Activated T-helper 9 cell treated with anti-CD3 and anti-CD28 coated beads, Interleukin-2, amount 50 U/mL, for 16 hours (primary cell): ENCODE results near the gene EVI5.

Experiments used
- DNase-seq: peaks from one replicate; pipeline ENCODE4 v3.0.0-alpha.2; 2020; ENCODE audit warnings: low read depth

Gene EVI5

DNA sequence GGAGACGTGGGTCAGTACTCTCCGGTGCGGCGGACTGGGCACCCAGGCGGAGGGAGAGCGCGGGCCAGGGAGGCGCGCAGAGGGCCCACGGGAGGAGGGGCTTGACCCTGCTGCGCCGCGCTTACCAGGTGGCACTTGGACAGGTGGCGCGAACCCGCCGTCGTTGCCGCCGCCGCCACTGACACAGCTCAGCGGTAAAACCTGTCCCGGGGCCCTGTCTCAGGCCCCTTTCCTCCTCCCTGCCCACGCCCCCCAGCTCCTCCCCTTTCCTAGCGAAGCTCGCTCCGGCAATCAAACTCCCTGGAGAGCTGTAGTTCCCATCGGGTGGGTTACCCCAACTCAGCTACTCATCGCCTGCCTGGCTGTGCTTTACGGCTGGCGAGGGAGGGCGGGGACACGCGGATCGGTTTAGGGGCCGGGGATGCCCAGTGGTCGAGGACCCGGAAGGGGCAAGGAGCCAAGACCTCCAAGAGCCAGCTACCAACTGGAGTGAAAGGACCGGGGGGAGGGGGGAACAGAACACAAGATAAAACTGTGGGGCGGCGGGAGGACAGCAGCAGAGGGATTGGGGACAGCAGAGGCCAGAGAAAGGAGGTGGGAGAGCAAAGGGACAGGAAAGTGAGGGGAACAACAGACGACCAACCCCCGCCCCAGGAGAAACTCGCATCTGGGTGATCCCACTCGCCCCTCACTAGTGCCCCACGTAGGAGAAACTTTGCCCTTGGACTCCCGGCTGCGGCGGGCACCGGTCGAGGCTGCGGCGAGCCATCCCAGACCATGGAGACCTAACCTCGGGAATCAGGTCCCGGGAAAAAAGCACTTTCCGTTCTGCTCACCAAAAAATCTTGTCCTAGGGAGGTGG, 301.1 kb downstream of the EVI5 start:
- DNase-seq: peak; percentile 59

DNA sequence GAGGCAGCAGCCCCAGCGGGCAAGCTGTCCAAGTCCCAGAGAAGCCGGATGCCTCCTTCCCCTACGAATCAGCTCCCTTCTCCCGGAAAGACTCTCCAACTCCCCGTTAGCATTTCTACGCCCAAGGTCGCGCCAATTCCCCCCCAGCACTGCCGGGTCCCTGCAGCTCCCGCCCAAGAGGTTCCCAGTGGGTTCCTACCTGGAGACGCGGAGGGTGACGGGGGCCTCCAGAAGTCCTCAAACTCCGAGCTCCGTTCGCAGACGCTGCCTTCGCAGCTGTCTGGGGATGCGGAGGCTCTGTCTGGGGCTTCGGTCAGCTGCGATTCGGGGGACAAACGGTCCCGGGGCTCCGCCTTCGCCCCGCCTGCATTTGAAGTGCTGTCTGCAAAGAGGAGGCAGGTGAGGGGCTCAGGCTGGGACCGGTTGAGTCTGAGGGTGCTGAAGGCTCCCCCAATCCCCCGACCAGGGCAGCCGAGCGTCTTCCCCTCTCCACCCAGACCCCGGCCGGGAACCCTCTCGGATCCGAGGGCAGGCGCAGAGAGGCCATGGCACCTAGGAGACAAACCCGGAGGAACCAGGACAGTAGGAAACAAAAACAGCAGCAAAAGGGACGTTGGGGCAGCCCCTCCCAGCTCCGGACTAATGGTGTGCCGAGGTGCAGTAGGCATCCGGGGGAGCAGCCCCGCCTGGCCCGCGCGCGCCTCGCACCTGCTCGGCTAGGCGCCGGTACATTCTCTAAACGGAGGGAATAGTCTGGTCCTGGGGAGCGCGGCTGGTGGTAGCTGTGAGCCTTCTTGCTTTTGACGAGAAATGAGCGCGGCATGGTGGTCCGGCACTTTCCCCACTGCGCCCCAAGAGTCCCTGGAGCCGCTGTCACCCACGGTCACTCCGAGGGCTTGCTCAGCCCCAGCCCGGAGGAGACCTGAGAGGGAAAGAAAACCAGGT, 302.0 kb downstream of the EVI5 start:
- no peak for DNase-seq

DNA sequence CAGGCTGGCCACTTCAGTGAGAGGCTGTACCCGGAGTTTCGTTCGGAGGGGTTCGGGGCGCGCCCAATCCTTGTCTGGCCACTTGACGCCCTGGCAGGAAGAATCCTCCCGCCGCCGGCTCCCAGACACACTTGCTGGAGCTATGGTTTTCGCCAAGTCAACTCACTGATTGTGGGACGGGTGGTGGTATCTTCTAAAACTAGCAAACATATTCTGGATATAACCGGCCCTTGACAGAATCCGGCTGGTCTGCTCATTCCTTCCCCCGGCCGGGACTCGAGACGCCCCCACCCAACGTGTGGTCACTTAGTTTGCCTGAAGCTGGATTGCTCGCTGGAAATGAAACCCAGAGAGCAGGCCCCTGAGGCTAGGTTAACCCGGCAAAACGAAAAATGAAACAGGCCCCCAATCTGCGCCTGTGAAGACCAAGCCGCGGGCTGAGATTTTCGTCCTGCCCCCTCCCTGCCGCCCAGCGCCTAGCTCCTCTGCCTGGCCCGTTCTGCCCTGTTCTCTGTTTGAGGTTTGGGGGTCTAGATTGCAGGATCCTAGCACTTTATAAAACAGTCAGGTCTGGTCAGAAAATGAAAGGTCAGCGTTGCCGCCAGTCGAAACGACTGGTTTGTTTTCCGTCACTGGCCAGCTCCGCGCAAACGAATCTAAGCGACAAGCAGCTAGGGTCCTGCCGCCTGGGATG, 302.8 kb downstream of the EVI5 start:
- DNase-seq: no peak

DNA sequence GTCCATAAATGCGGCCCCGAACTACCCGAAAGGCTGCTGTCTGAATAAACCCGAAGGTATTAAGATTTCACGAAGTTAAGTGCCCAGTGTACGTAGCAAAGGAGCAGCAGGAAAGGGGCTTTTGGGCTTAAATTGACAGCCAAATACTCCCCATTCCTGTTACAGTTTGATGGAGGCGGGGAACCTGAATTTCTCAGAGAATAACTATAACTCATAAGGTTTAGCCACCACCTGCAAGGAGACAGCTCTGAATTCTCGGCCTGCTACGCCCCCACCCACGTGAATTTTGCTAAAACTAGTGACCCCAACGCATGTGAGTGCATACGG, 303.3 kb downstream of the EVI5 start:
- DNase-seq: no peak

DNA sequence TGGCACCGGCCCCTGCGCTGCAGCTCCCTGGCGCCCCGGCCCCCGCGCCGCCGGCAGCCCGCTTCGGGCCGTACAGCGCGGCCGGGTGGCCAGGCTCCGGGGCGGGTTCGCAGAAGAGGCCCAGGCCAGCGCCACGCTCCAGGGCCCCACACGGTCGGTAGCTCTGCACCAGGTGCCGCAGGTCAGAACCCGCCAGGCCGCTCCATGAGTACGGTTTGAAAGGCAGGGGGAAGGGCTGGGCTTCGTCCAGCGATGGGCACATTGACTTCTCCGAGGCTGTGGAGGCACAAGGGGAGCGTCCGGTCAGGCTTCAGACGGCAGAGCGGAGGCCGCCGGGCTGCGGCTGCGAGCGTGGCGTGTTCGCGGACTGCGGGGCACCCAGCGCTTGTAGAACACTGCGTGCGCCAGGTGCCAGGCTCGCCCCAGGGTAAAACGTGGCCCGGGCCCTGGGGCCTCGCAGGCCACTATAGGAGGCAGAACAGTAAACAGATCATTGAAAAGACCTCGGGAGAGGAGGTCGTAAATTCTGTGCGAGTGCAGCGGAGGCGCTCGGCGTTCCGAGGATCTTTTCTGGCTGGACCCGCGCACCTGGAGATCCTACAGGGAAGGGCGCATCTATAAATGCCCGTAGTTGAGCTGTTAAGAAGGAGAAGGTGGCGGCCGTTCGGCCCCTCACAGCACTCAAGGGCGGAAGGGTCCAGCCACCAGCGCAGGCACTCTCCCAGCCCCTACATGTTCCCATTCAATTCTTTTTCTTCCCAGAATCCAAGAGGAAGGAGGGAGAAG, 303.9 kb downstream of the EVI5 start:
- DNase-seq: no peak

DNA sequence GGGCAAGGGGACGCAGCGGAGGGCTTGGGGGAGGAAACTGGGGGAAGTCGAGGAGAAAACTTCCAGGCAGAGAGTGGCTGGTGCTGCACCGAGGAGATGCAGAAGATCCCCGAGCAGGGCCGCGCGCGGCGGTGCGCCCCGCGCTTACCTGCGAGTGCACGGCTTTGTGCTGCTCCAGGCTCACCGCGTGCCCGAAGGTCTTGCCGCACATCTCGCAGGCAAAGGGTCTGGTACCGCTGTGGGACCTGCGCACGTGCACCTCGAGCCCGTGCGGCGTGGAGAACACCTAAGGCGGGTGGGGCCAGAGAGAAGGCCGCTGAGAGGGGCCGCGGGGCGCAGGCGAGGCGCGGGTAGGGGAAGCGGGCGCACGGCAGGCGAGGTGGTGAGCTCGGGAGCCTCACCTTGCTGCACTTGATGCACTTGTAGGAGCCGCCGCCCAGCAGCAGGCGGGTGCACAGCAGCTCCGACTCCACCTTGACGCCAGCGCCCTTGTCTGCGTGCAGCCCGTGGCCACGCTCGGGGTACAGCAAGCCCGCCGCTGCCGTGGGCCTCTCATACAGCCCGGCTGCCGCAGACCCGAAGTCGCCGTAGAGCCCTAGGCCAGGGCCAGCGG, 304.6 kb downstream of the EVI5 start:
- no peak for DNase-seq

DNA sequence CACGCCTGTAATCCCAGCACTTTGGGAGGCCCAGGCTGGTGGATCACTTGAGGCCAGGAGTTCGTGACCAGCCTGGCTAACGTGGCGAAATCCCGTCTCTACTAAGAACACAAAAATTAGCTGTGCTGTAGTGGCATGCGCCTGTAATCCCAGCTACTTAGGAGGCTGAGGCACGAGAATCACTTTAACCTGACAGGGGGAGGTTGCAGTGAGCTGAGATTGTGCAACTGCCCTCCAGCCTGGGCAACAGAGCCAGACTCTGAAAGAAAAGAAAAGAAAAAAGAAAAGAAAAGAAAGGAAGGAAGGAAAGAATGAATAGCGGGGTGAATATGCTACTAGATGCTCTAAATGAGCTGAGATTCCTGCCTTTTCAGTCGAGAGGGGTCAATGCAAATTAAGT, 305.3 kb downstream of the EVI5 start:
- no peak for DNase-seq

DNA sequence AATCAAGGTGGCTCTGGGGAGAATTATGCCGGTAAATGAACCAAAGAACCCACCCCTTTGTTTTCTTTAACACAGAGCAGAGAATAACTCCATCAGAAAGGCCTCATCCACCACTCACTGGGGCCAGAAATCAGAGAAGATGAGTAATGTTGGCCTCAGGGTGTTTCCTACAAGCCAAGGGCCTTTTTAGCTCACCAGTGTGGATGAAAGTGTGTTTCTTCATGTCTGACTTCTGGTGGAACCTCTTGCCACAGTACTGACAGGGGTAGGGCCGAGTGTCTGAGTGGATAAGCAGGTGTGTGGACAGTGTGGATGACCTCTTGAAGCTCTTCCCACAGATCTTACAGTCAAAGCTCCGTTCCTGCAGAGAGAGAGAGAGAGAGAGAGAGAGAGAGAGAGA, 306.5 kb downstream of the EVI5 start:
- DNase-seq: no peak

DNA sequence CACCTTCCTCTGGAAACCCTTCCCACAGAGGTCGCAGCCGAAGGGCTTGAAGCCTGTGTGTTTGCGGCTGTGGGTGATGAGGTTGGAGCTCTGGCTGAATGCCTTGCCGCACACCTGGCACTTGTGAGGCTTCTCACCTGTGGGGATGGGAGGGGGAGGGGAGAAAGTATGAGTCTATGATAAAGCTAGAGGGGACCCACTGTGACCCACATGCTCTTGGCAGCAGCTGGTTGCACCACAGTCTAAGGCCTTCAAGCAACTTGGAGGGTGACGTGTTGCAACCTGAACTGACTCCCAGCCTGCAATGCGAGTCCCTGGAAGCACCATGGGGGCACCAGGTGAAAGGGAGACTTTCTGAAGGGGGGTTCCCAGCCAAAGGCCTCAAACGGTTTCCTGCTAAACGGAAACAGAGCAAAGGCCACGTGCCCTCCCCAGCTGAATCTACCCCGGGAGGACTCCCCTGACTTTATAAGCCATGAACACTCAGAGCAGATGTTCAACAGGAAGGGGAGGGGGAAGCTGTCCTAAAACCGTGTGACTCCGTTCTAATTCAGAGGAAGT, 308.8 kb downstream of the EVI5 start:
- no peak for DNase-seq

DNA sequence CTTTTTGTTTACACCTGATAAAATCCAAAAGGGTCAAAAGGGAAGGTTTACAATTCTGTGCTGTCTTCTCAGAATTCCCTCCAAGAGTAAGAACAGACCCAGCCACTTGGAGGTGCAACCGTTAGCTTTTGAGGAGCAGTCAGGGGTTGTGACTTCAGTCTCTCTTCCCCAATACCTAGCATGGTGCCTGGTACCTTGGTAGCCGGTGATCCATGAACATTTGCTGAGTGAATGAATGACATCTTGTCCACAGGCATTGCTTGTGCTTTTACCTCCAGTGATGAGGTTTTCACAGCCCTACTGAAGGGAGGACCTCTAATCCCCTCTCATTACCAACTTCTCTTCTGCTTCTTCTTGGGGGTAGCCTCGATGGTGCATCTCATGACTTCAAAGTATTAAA, 309.9 kb downstream of the EVI5 start:
- DNase-seq: no peak

DNA sequence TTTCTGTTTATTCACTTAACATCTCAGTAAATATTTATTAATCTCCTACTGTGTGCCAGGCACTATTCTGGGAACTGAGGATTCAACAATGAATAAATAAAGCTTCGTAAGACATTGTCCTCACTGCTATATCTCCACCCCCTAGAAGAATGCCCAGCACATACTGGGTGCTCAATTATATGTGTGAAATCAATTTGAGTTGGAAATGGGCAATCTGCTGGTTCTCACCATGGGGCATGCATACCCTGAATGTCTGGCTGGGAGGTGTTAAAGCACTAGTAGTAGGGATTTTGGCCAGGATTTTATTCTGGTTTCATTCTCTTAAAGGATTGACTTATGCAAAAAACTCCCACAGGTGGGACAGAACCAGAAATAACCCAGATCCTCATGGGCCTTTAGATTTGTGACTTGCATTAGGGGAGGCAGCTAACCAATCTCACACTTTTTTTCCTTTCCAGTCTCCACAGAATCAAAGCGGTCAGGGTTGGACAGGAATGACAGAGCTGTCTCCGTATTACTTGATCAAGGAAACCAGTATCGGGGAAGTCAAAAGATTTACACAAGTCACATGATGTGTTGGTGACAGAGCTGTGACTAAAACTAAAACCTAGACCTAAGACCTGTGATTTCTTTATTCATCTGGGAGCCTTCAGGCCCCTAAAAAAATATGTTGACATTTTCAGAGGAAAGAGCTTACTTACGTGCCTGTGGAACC, 311.0 kb downstream of the EVI5 start:
- no peak for DNase-seq

DNA sequence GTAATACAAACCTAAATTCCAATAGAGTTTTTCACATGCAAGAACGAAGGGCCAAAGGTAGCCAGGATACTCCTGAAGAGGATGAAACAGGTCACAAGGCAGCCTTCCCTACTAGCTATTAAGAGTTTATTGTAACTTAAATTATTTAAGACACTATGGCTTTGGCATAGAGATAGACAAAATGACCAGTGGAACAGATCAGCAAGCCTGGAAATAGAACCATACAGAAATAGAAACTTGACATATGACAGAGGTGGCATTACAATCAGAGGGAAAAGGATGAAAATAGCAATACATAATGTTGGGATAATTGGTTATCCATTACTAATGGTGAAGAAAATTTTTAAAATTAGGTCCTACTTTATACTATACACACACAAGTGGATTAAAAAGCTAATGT, 314.7 kb downstream of the EVI5 start:
- no peak for DNase-seq

DNA sequence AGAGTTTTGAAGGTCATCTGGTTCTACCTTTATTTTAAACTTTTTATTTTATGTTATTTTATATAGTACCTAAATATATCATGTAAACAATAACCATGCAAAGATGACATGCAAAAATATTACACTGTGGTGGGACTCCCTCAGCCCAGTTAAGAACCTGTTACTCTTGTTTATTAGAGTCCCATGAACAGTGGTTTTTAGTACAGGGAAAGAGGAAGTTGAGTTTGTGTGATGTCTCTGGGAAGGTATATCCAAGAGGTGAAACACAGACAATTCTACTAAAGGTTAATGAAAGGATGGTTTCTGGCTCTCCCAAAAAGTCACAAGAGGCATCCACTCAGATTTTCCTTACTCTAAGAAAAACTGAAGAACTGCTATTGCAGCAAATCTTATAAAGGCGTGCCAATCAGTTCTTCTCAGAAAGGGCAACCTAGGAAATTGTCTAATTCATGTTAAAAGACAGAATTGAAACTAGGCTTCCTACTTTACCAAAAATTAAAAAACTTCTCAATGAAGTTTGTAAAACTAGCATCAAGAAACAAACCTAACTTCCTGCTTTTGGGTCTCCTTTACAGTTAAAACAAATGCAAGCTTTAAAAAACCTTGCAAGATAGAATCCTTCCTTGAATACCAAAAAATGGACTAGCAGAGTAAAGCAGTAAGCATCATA, 318.1 kb downstream of the EVI5 start:
- DNase-seq: no peak

DNA sequence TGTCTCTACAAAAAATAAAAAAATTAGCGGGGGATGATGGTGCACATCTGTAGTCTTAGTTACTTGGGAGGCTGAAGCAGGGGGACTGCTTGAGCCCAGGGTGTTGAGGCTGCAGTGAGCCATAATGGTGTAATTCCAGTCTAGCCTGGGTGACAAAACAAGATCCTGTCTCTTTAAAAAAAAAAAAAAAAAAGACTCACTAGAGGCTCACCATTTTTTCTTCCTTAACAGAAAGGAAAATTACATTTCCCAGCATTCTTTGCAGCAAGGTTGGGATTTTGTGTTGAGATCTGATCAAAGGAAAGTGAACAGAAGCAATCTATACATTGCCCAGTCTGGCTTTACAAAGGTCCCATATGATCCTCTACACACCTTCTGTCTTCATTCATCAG, 319.7 kb downstream of the EVI5 start:
- DNase-seq: no peak

DNA sequence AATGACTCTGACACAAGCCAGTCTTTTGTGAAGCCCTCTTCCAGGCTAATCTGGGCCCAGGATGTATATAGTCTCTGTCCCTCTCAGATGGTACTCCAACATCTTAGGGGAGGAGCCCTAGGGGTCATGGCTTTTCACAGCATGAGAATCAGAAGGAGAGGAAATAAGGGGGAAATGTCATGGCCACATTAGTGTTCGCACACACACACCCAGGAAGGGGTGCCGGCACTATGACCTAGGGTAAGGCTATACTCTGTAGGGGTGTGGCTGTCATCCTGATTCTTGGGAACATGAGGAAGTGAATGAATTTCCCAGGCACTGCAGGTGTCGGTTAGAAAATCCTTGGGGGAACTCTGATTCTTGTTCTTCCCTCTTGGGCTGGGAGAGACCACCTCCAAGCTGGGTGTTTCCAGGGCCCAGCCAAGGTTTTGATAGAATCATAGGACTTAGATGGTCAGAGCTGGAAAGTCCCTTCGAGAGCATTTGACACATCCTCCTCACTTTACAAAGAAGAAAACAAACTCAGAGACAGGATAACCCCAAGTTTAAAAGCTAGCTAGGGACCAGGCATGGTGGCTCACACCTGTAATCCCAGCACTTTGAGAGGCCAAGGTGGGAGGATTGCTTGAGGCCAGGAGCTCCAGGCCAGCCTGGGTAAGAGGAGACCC, 320.2 kb downstream of the EVI5 start:
- DNase-seq: no peak

DNA sequence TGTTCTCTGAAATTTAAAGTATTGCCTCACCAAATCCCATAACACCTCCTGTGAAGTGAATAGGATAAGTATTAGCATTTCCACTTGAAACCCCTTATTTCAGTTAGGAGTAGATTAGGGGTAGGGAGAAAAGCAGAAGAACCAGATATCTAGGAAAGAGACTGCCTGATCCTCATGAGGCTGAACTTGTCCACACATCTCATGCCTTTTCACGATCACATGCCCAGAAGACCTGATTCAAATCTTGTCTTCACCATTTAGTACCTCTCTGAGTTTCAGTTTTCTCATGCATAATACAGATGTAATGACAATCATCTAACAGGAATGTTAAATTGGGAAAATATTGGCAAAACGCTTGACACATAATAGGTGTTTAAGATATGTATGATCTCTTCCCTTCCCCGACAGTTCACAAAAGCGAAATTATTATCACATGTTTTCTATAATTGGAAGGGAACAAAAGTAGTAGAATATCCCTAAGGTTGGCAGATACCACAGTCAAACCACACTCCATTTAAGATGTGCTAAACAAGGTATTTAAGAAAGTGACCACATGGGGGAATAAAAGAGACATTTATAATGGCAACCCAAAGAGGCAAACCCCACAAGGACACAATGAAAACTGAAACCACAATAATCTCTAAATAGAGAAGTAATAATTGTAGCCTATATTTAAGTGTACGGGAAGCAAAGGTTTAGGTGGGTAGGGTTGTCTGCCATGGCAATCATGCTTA, 323.4 kb downstream of the EVI5 start:
- DNase-seq: no peak

DNA sequence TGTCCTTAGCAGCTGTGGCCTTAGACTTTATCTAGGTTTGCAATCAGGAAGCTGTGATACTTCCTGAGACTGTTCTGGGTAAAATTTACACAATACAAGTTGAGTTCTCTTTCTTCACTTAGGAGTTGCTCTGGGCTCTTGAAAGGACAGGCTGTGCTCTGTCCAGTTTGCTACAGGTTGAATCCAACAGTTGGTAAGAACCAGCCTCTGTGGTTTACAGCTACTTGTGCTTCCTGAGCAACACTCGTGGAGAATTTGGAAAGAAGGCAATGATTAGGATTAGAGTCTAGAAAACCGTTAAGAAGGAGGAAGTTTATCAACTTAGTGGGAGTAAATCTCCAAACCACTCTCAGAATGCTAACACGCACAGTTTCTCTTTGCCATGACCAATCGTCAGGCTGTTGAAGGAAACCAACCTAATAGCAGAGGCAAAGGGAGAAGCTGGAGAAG, 325.0 kb downstream of the EVI5 start:
- no peak for DNase-seq
